Endothelial cell of umbilical vein (primary cell): Measurements from ENCODE around the gene NUTM1. TPM values are rescaled to one million over a fixed set of nuclear protein-coding genes. Genes with fewer than 3 reads are reported as not detected.

Experiments
- BruUV-seq: library from RNA; stranded (reverse); fragments of 400-500 nt; replicated peaks from 2 replicates; lab custom pipeline; 2021; lab: Mats Ljungman, UMichigan
- CTCF ChIA-PET: fragments of 300-600, 350-600 bp; sonication (Branson Sonifier 250); formaldehyde crosslinking; loops from one replicate; lab custom pipeline; 2021; ENCODE audit warnings: antibody characterized with exemption, inconsistent platforms; lab: Charles Lee
- POLR2A ChIA-PET: fragments of 300-600, 350-600 bp; sonication (Branson Sonifier 250); formaldehyde crosslinking; loops from one replicate; lab custom pipeline; 2021; ENCODE audit warnings: antibody characterized with exemption, inconsistent platforms; lab: Charles Lee
- DNase-seq: peaks from one replicate; pipeline ENCODE4 v3.0.0-alpha.2; 2011; ENCODE audit warnings: low read depth, low spot score
- FAIRE-seq: peaks from 2 replicates; lab custom pipeline; 2011; peaks lifted over from hg19 to GRCh38; lab: Jason Lieb, UNC
- H2AFZ ChIP-seq: 2 replicates; pipeline ENCODE4 v1.6.0; 2012; ENCODE audit warnings: low read depth, low read length, control low read depth, inconsistent platforms
- H3K27ac ChIP-seq: 2 replicates; pipeline ENCODE4 v1.5.1; 2011; ENCODE audit warnings: low read depth, mild to moderate bottlenecking, control low read depth, low read length, moderate library complexity; ENCODE audit not compliant: insufficient read depth
- H3K27me3 ChIP-seq, 2 experiments: 2 replicates each; pipeline versions ENCODE4 v1.6.0 to v1.6.1; 2011; ENCODE audit warnings: low read length in 2 of 2, mixed read lengths in 1 of 2; ENCODE audit not compliant: control insufficient read depth in 2 of 2, insufficient read depth in 2 of 2
- H3K36me3 ChIP-seq, 2 experiments: 2 replicates in 1 of 2; 3 replicates in 1 of 2; pipeline ENCODE4 v1.5.1; 2011; ENCODE audit warnings: low read length in 2 of 2, mild to moderate bottlenecking in 1 of 2, moderate library complexity in 1 of 2; ENCODE audit not compliant: control insufficient read depth in 2 of 2, insufficient read depth in 2 of 2; ENCODE audit errors: extremely low read depth in 1 of 2
- H3K4me1 ChIP-seq: 3 replicates; pipeline ENCODE4 v1.5.1; 2011; ENCODE audit warnings: mild to moderate bottlenecking, low read length; ENCODE audit not compliant: control insufficient read depth, insufficient read depth; ENCODE audit errors: extremely low read depth
- H3K4me2 ChIP-seq: 2 replicates; pipeline ENCODE4 v1.6.1; 2011; ENCODE audit warnings: low read length, control low read depth, mixed read lengths; ENCODE audit not compliant: insufficient read depth
- H3K4me3 ChIP-seq, 3 experiments: fragments of 200-600 bp in 1 of 3; sonication (generic), shearing (Covaris generic) in 1 of 3; replicated peaks in 1 of 3; 2 replicates each; pipeline ENCODE4 v1.5.1; 2011 to 2016; ENCODE audit warnings: control low read depth in 3 of 3, low read length in 3 of 3, mild to moderate bottlenecking in 2 of 3, inconsistent platforms in 1 of 3, low read depth in 1 of 3, moderate library complexity in 1 of 3; ENCODE audit not compliant: insufficient read depth in 1 of 3
- H3K79me2 ChIP-seq: 2 replicates; pipeline ENCODE4 v1.6.0; 2012; ENCODE audit warnings: low read length, inconsistent platforms; ENCODE audit not compliant: control insufficient read depth, insufficient read depth
- H3K9ac ChIP-seq: replicated peaks from 2 replicates; pipeline ENCODE3; 2011; ENCODE audit warnings: low read length, control low read depth; ENCODE audit not compliant: insufficient read depth; ENCODE audit errors: extremely low read depth
- H3K9me1 ChIP-seq: replicated peaks from 3 replicates; pipeline ENCODE4 v1.6.0; 2011; ENCODE audit warnings: mild to moderate bottlenecking, low read length; ENCODE audit not compliant: control insufficient read depth, insufficient read depth; ENCODE audit errors: extremely low read depth
- H3K9me3 ChIP-seq: replicated peaks from 2 replicates; pipeline ENCODE4 v1.5.1; 2012; ENCODE audit warnings: low read length, inconsistent platforms; ENCODE audit not compliant: control insufficient read depth, insufficient read depth
- H4K20me1 ChIP-seq: replicated peaks from 2 replicates; pipeline ENCODE3; 2011; ENCODE audit warnings: mild to moderate bottlenecking, low read length; ENCODE audit not compliant: control insufficient read depth, insufficient read depth; ENCODE audit errors: extremely low read depth
- CTCF ChIP-seq, 2 donors: IDR thresholded peaks; 1 replicate in 1 of 2; 2 replicates in 1 of 2; pipeline ENCODE4 v1.5.1; 2011; ENCODE audit warnings: low read length in 2 of 2, mild to moderate bottlenecking in 2 of 2, moderate library complexity in 2 of 2, control low read depth in 1 of 2, inconsistent platforms in 1 of 2, low read depth in 1 of 2; ENCODE audit not compliant: insufficient read depth in 1 of 2; ENCODE audit errors: extremely low read depth in 1 of 2
- EZH2 ChIP-seq: IDR thresholded peaks from 2 replicates; pipeline ENCODE4 v1.6.1; 2012; ENCODE audit warnings: borderline replicate concordance, low read depth, mild to moderate bottlenecking, moderate library complexity, low read length, inconsistent platforms; ENCODE audit not compliant: severe bottlenecking
- FOS ChIP-seq: IDR thresholded peaks from 2 replicates; pipeline ENCODE4 v1.6.1; 2011; ENCODE audit warnings: mild to moderate bottlenecking, low read length, moderate library complexity, borderline replicate concordance; ENCODE audit not compliant: insufficient read depth
- GATA2 ChIP-seq: IDR thresholded peaks from 2 replicates; pipeline ENCODE4 v1.7.0; 2011; ENCODE audit warnings: low read depth, mild to moderate bottlenecking, moderate library complexity, mixed read lengths, low read length; ENCODE audit not compliant: insufficient read length, insufficient read depth
- JUN ChIP-seq: IDR thresholded peaks from 2 replicates; pipeline ENCODE4 v1.6.1; 2011; ENCODE audit warnings: borderline replicate concordance, low read depth; ENCODE audit not compliant: insufficient read length, insufficient read depth
- MYC ChIP-seq: IDR thresholded peaks from one replicate; pipeline ENCODE4 v1.6.1; 2011; ENCODE audit warnings: mild to moderate bottlenecking, low read depth, low read length
- POLR2A ChIP-seq: IDR thresholded peaks from 2 replicates; pipeline ENCODE4 v1.6.1; 2012; ENCODE audit warnings: low read depth, mild to moderate bottlenecking, control low read depth, low read length
- POLR2AphosphoS5 ChIP-seq: IDR thresholded peaks from 2 replicates; pipeline ENCODE4 v1.6.1; 2012; ENCODE audit warnings: low read depth, mild to moderate bottlenecking, control low read depth, low read length, moderate library complexity; ENCODE audit not compliant: insufficient read depth
- dilution Hi-C: fragments of 300-500 bp; cut with MboI; formaldehyde crosslinking; loops from one replicate; pipeline ENCODE4 v1.15.0; 2019; ENCODE audit warnings: low sequenced_read_pairs; ENCODE audit not compliant: extremely low pct_ligation_motif_present
- intact Hi-C: fragments of 100-400 bp; cut with micrococcal nuclease; formaldehyde crosslinking; loops from one replicate; pipeline ENCODE4 v1.10.0; 2022
- polyA plus RNA-seq, 4 experiments: library from polyadenylated mRNA; depleted of rRNA in 3 of 4; stranded (reverse) in 3 of 4; unstranded in 1 of 4; fragments of >200 nt; gene quantifications; 2 replicates each; pipeline versions ENCODE4 v1.2.1 to v1.2.3, GENCODE V29; 2011 to 2012; ENCODE audit warnings: missing spikeins in 1 of 4
- total RNA-seq: library from RNA; stranded (reverse); gene quantifications from 2 replicates; pipeline ENCODE4 v1.2.3, GENCODE V29; 2021
- TF ChIP-seq, protein P1 (sequence below): IDR thresholded peaks from 2 replicates; pipeline ENCODE4 v1.6.1; 2011; ENCODE audit not compliant: insufficient read depth, insufficient read length

Gene NUTM1
- total and polyA plus RNA-seq, 2 donors (not counting 3 experiments of a cell fraction or from before 2014, with no cell fraction given): not detected

- FAIRE-seq (no peak), DNase-seq (no peak)
- Histone ChIP-seq H3K36me3 (peaks cover 6 to 15% of the 10 kb centered on the region in 2 experiments), H3K9me3 (no peaks in the 10 kb centered on the region), H3K9ac (no peak overlapping the region), H3K4me2 (no peak overlapping the region), H3K27me3 (no peaks in the 10 kb centered on the region), H3K4me3 (no peak overlapping the region), H2AFZ (no peak overlapping the region), H3K9me1 (no peaks in the 10 kb centered on the region), H3K27ac (no peak overlapping the region), H4K20me1 (no peaks in the 10 kb centered on the region), H3K4me1 (peaks cover 6% of the 10 kb centered on the region), H3K79me2 (peaks cover 4% of the 10 kb centered on the region)
- ChIA-PET POLR2A (no interaction called here), CTCF (interaction anchor here (1.0 to 2.6 kb wide), 4 partner anchors 17 to 560 kb away, joined by 3 to 9 read pairs (median 5); partner anchors contain the start of genes NOP10 and NUTM1)
- no TSS peak for BruUV-seq
- intact Hi-C loops: no loop called here
- no peak for TF ChIP-seq JUN
- no peak for TF ChIP-seq POLR2A
- no peak for TF ChIP-seq CTCF (IDR thresholded peaks at IDR 0.05; ENCODE audit: extremely low read depth in 1 of 2, insufficient read depth in 1 of 2, low read depth in 1 of 2, low read length in 2 of 2)
- TF ChIP-seq POLR2AphosphoS5: no peak
- TF ChIP-seq GATA2: no peak
- no peak for TF ChIP-seq EZH2
- TF ChIP-seq FOS: no peak
- TF ChIP-seq, protein P1, sequence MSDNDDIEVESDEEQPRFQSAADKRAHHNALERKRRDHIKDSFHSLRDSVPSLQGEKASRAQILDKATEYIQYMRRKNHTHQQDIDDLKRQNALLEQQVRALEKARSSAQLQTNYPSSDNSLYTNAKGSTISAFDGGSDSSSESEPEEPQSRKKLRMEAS: no peak
- no peak for TF ChIP-seq MYC
- dilution Hi-C loops: no loop called here
Observed at GRCh38 chr15:34360298-34360697, 17.2 kb downstream of the NUTM1 start.
